H1 (cell line): ENCODE results near the gene TMEM108. TPM values are rescaled to one million over a fixed set of nuclear protein-coding genes. Genes with fewer than 3 reads are reported as not detected.

ENCODE experiments used
- ASH2L ChIP-seq: fragments of 200-600, 300-600 bp; sonication (generic); IDR thresholded peaks from one replicate; pipeline ENCODE4 v1.7.1; 2017; ENCODE audit warnings: low read length
- CHD1 ChIP-seq: IDR thresholded peaks from 2 replicates; pipeline ENCODE4 v1.6.1; 2012; ENCODE audit warnings: low read depth, low read length, improper control_type of control experiment
- HDAC6 ChIP-seq: IDR thresholded peaks from one replicate; pipeline ENCODE4 v1.7.1; 2012; ENCODE audit warnings: low read depth, mild to moderate bottlenecking, inconsistent platforms, low read length, moderate library complexity
- MAFK ChIP-seq: IDR thresholded peaks from 2 replicates; pipeline ENCODE4 v1.6.1; 2012; ENCODE audit warnings: low read depth, mild to moderate bottlenecking, improper control_type of control experiment, low read length
- MAX ChIP-seq: IDR thresholded peaks from 2 replicates; pipeline ENCODE4 v1.6.1; 2012; ENCODE audit warnings: inconsistent platforms
- RFX5 ChIP-seq: IDR thresholded peaks from 2 replicates; pipeline ENCODE4 v1.6.1; 2011; ENCODE audit warnings: low read depth, low read length, improper control_type of control experiment, borderline replicate concordance
- TAF7 ChIP-seq: optimal IDR thresholded peaks from 2 replicates; pipeline ENCODE3; 2011; ENCODE audit warnings: low read depth, mild to moderate bottlenecking, inconsistent platforms, low read length, moderate library complexity, borderline replicate concordance
- polyA plus RNA-seq, 7 experiments: library from polyadenylated mRNA; depleted of rRNA in 3 of 7; stranded (reverse) in 5 of 7; unstranded in 2 of 7; fragments of >200 nt in 5 of 7; fragments of 200-250 nt in 2 of 7; gene quantifications; 1 replicate in 5 of 7; 2 replicates in 1 of 7; 4 replicates in 1 of 7; pipeline versions ENCODE4 v1.2.1 to v1.2.3, GENCODE V29; 2011 to 2013; ENCODE audit warnings: missing spikeins in 2 of 7, mixed read lengths in 2 of 7
- total RNA-seq: library from RNA; stranded (reverse); fragmentation: NEBNext Ultra II Directional; extraction: Animal tissue kit (Norgen Biotek cat#: 25700); gene quantifications from 2 replicates; pipeline ENCODE4 v1.2.1, GENCODE V29; 2021

TMEM108 gene
- total and polyA plus RNA-seq, 2 of the 8 experiments (the other 6 are each of a cell fraction or from before 2014, with no cell fraction given) = 14.3 to 16.2 TPM

DNA sequence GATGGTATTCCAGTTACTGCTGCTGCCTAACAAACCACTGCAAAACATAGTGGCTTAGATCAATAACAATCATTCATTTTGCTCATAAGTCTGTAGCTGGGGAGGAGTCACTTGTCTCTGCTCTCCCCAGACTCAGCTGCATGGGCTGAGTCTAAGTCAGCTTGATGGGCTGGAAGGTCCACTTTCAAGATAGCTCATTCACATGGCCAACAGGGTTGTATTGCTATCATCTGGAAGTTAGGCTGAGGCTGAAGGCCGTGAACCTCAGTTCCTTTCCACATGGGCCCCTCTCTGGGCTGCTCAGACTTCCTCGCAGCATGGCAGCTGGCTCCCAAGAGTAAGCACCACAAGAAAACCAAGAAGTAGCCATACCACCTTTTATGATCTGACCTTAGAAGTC, 333.0 kb downstream of the TMEM108 start (continued):
- TF ChIP-seq MAFK (no peak), RFX5 (no peak), ASH2L (no peak), CHD1 (no peak), HDAC6 (no peak), TAF7 (no peak), MAX (no peak)
